ENCODE measurements around the gene COX7A2L. TPM values are rescaled to one million over a fixed set of nuclear protein-coding genes. Genes with fewer than 3 reads are reported as not detected.

The COX7A2L gene
- total and polyA plus RNA-seq, 10 of the 15 experiments (the other 5 are each of a cell fraction or from before 2014, with no cell fraction given) = 134 to 532 (median 222) TPM

GRCh38 chr2:42360890-42361727 is at the start of gene COX7A2L (continued):
- TF ChIP-seq ZBTB33 (IDR thresholded peaks at IDR 0.05) (peak; percentile 92), ATF3 (IDR thresholded peaks at IDR 0.05; ENCODE audit: borderline replicate concordance, extremely low read depth, low read depth, low read length) (peak; percentile 56; the same call in 1 of the 2 replicates), MYC (IDR thresholded peaks at IDR 0.05; ENCODE audit: insufficient read depth, insufficient read length, insufficient replicate concordance, low read length, severe bottlenecking) (peak; percentile 80), IRF4 (IDR thresholded peaks at IDR 0.05; ENCODE audit: low read depth, low read length) (no peak), FOXK2 (IDR thresholded peaks at IDR 0.05) (peak; percentile 38; the same call in 1 of the 2 replicates), ZNF384 (IDR thresholded peaks at IDR 0.05; ENCODE audit: borderline replicate concordance, low read depth, low read length) (no peak), MYB (IDR thresholded peaks at IDR 0.05; ENCODE audit: borderline replicate concordance, low read depth, low read length) (peak; percentile 98), PKNOX1 (IDR thresholded peaks at IDR 0.05) (peak; percentile 47), BCLAF1 (IDR thresholded peaks at IDR 0.05) (no peak), CHD4 (IDR thresholded peaks at IDR 0.05) (no peak), PML (IDR thresholded peaks at IDR 0.05; ENCODE audit: low read length) (peak; percentile 72; the same call in 1 of the 2 replicates), ZNF687 (IDR thresholded peaks at IDR 0.05) (0 out of 2 replicates have a peak, but pooled peaks have one; percentile 42), ZBED1 (IDR thresholded peaks at IDR 0.05; ENCODE audit: borderline replicate concordance) (no peak), E4F1 (IDR thresholded peaks at IDR 0.05; ENCODE audit: borderline replicate concordance, partially characterized antibody) (peak; percentile 29), POU2F2 (IDR thresholded peaks at IDR 0.05; ENCODE audit: borderline replicate concordance, low read depth, low read length) (no peak)

Measured in GM12878 (cell line).